PC-3 (cell line): ENCODE results near the gene FGD3.

ENCODE experiments used
- CTCF ChIP-seq: fragments of 300-600 bp; sonication (generic); conservative IDR thresholded peaks from 2 replicates; pipeline ENCODE4 v1.5.1; 2017; ENCODE audit warnings: antibody characterized with exemption, low read depth, mild to moderate bottlenecking, low read length
- EZH2phosphoT487 ChIP-seq: fragments of 300-600 bp; sonication (generic); IDR thresholded peaks from 2 replicates; pipeline ENCODE4 v1.6.1; 2018; ENCODE audit warnings: mild to moderate bottlenecking, antibody characterized with exemption, low read length, borderline replicate concordance

GRCh38 chr9:93072383-93072795 lies 125.1 kb downstream of the FGD3 start:
- TF ChIP-seq EZH2phosphoT487 (no peak), CTCF (no peak)
